ENCODE measurements around the gene HIRA. TPM values are rescaled to one million over a fixed set of nuclear protein-coding genes. Genes with fewer than 3 reads are reported as not detected.

Gene HIRA
- total and polyA plus RNA-seq, 9 of the 15 experiments (the other 6 are each of a cell fraction or from before 2014, with no cell fraction given), result 0.96 to 132 (median 58.4) TPM

DNA sequence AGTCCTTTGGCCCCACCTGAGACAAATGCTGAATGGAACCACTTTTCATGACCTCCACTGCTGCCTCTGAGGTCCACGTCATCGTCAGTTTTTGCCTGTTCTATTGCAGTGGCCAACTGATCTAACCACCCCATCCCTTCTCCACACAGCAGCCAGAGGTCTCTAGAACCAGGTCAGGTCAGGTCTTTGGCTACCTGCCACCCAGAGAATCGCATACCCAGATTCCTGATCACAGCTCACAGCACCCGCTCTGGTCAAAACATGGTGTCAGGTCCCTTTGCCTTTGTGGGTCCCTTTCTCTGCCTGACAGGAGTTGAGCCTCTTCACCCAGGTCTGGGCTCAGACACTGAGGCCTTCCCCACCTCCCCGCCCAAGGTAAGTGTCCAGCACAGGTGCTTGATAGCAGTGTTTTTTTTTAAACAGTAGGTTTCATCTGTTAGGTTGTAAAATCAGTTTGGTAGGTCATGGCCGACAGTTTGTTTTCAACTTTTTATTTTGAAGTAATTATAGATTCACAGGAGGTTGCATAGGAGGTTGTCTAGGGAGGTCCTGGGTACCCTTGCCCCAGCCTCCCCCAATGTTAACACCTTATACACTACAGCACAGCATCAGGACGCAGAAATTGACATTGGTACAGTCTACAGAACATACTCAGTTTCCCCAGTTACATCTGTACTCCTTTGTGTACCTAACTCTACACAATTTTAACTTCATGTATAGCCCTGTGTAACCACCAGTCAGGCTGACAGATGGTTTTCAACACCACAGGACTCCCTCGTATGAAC is 9.1 kb upstream of the HIRA start (continued):
- TF ChIP-seq, protein P1, sequence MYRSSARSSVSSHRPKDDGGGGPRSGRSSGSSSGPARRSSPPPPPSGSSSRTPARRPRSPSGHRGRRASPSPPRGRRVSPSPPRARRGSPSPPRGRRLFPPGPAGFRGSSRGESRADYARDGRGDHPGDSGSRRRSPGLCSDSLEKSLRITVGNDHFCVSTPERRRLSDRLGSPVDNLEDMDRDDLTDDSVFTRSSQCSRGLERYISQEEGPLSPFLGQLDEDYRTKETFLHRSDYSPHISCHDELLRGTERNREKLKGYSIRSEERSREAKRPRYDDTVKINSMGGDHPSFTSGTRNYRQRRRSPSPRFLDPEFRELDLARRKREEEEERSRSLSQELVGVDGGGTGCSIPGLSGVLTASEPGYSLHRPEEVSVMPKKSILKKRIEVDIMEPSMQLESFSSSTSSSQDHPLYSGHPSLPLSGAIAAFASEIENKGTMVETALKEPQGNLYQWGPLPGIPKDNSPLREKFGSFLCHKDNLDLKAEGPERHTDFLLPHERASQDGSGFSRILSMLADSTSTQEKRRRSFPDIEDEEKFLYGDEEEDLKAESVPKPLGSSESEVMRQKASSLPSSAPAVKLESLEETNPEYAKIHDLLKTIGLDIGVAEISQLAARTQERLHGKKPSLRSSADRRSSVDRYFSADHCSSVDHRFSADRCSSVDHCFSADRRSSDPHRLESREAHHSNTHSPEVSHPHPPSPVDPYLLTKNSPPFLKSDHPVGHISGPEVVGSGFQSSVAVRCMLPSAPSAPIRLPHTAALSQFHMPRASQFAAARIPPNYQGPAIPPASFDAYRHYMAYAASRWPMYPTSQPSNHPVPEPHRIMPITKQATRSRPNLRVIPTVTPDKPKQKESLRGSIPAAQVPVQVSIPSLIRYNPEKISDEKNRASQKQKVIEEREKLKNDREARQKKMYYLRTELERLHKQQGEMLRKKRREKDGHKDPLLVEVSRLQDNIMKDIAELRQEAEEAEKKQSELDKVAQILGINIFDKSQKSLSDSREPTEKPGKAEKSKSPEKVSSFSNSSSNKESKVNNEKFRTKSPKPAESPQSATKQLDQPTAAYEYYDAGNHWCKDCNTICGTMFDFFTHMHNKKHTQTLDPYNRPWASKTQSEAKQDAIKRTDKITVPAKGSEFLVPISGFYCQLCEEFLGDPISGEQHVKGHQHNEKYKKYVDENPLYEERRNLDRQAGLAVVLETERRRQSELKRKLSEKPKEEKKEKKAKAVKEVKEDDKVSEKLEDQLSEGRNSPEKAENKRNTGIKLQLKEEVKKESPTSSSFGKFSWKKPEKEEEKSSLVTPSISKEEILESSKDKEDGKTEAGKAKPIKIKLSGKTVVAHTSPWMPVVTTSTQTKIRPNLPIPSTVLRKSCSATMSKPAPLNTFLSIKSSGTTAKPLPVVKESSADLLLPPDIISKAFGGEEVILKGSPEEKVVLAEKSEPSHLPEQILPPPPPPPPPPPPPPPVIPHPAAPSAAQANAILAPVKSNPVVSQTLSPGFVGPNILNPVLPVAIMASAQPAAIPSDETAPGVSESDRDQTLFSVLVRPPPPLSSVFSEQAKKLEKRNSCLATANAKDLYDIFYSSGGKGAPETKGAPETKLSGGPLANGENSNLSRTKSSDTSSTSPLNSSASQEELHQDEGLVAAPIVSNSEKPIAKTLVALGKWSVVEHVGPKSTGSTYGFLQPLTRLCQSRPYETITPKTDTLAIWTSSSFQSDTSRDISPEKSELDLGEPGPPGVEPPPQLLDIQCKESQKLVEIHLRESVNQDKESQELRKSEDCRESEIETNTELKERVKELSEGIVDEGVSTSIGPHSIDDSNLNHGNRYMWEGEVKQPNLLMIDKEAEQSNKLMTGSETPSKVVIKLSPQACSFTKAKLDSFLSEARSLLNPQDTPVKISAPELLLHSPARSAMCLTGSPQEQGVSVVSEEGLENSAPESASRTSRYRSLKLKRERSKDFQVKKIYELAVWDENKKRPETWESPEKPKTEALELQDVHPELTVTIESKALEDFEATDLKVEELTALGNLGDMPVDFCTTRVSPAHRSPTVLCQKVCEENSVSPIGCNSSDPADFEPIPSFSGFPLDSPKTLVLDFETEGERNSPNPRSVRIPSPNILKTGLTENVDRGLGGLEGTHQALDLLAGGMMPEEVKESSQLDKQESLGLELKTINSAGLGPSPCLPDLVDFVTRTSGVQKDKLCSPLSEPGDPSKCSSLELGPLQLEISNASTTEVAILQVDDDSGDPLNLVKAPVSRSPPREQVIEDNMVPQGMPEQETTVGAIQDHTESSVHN (IDR thresholded peaks at IDR 0.05; ENCODE audit: borderline replicate concordance in 1 of 2, low read depth in 1 of 2), result no peak
- TF ChIP-seq TBP (optimal IDR thresholded peaks at IDR 0.05; ENCODE audit: low read depth, low read length) (no peak), ZNF436 (CRISPR knock-in tag; IDR thresholded peaks at IDR 0.05) (no peak), HNRNPK (IDR thresholded peaks at IDR 0.05; ENCODE audit: low read depth, low read length, poor library complexity, severe bottlenecking) (no peak), PTTG1 (tag; IDR thresholded peaks at IDR 0.05; ENCODE audit: low read depth) (no peak), WHSC1 (IDR thresholded peaks at IDR 0.05; ENCODE audit: low read length) (peak; percentile 94), HDAC6 (IDR thresholded peaks at IDR 0.05; ENCODE audit: low read depth, low read length) (peak; percentile 63; the same call in 1 of the 2 replicates), BRD9 (IDR thresholded peaks at IDR 0.05; ENCODE audit: low read depth, partially characterized antibody) (no peak), ZFP36 (IDR thresholded peaks at IDR 0.05; ENCODE audit: low read depth, low read length, partially characterized antibody) (no peak), ZNF785 (CRISPR knock-in tag; IDR thresholded peaks at IDR 0.05) (no peak)
- TF ChIP-seq, protein P2, sequence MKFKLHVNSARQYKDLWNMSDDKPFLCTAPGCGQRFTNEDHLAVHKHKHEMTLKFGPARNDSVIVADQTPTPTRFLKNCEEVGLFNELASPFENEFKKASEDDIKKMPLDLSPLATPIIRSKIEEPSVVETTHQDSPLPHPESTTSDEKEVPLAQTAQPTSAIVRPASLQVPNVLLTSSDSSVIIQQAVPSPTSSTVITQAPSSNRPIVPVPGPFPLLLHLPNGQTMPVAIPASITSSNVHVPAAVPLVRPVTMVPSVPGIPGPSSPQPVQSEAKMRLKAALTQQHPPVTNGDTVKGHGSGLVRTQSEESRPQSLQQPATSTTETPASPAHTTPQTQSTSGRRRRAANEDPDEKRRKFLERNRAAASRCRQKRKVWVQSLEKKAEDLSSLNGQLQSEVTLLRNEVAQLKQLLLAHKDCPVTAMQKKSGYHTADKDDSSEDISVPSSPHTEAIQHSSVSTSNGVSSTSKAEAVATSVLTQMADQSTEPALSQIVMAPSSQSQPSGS (CRISPR knock-in tag; IDR thresholded peaks at IDR 0.05), result no peak
- TF ChIP-seq, protein P3, sequence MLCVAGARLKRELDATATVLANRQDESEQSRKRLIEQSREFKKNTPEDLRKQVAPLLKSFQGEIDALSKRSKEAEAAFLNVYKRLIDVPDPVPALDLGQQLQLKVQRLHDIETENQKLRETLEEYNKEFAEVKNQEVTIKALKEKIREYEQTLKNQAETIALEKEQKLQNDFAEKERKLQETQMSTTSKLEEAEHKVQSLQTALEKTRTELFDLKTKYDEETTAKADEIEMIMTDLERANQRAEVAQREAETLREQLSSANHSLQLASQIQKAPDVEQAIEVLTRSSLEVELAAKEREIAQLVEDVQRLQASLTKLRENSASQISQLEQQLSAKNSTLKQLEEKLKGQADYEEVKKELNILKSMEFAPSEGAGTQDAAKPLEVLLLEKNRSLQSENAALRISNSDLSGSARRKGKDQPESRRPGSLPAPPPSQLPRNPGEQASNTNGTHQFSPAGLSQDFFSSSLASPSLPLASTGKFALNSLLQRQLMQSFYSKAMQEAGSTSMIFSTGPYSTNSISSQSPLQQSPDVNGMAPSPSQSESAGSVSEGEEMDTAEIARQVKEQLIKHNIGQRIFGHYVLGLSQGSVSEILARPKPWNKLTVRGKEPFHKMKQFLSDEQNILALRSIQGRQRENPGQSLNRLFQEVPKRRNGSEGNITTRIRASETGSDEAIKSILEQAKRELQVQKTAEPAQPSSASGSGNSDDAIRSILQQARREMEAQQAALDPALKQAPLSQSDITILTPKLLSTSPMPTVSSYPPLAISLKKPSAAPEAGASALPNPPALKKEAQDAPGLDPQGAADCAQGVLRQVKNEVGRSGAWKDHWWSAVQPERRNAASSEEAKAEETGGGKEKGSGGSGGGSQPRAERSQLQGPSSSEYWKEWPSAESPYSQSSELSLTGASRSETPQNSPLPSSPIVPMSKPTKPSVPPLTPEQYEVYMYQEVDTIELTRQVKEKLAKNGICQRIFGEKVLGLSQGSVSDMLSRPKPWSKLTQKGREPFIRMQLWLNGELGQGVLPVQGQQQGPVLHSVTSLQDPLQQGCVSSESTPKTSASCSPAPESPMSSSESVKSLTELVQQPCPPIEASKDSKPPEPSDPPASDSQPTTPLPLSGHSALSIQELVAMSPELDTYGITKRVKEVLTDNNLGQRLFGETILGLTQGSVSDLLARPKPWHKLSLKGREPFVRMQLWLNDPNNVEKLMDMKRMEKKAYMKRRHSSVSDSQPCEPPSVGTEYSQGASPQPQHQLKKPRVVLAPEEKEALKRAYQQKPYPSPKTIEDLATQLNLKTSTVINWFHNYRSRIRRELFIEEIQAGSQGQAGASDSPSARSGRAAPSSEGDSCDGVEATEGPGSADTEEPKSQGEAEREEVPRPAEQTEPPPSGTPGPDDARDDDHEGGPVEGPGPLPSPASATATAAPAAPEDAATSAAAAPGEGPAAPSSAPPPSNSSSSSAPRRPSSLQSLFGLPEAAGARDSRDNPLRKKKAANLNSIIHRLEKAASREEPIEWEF (CRISPR knock-in tag; IDR thresholded peaks at IDR 0.05), result no peak
